Ecto neural progenitor cell (in vitro differentiated cells): ENCODE measurements around the gene LGMN.

Experiments used
- DNase-seq: peaks from one replicate; pipeline ENCODE4 v3.0.0-alpha.2; 2018; ENCODE audit warnings: low spot score

The LGMN gene

DNA sequence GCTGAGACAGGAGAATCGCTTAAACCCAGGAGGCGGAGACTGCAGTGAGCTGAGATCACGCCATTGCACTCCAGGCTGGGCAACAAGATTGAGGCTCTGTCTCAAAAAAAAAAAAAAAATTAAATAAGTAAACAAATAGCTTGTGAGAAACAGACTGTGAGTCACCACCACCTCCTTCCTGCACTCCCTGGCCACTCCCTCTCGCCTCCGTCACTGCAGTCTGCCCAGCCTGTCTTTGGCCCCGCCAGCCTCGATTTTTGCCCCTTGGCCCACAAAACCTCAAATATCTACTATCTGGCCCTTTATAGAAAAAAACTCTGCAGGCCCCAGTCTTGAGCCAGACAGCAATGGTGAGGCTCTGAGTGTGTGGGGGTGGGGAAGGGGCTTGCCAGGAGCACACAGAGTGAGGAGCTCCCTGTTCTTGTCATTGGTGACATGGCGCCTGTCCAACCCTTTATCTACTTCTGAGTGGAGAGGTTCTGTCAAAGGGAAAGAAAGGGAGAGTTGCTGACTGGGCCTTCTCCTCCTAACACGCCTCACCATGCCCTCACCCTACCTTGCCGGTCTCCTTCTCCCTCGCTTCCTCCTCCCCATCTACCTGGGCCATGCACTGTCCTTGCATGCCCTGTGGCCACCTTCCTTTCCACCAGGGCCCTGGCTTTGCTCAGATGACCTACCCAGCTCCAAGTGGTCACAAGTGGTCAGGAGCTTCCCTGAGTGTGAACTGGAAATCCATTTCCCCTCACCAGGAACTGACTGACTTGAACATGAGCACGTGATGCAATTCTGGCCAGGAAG is 22.1 kb downstream of the LGMN start:
- DNase-seq: no peak

DNA sequence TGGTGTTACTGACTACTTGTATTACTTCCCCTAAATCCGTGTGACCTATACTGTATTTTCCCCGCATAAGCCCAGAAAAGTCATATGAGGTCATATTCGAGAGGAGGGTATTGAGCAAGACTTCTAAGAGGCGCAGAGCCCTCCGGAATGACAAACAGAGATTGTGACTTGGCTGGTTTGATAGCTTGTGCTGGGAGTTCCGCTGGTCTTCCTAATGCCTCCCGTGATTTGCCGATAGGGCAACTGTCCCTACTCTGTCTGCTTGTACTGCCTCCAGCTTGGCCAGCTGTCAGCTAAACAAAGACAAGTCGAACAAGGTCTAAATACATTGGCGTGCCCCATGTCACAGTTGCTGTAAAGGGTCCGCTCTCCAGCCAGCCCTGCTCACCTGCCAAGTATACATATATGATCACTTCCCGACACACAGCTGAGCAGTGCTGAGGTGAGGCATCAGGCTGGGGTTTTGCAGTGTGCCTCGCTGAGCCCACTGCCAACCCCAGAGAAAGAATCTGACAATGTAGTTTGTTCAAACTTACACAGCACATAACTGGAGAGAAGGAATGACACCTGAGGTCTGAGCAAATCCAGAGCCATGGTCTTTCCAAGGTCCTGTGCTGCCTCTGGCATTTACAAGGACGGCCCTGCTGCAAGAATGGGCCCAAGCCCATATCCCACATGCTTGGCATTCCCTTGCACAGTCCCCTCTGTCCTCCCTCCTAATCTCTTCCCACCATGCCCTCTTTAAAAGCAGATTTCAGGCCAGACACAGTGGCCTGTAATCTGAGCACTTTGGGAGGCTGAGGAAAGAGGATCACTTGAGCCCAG is 23.7 kb downstream of the LGMN start:
- DNase-seq: no peak

DNA sequence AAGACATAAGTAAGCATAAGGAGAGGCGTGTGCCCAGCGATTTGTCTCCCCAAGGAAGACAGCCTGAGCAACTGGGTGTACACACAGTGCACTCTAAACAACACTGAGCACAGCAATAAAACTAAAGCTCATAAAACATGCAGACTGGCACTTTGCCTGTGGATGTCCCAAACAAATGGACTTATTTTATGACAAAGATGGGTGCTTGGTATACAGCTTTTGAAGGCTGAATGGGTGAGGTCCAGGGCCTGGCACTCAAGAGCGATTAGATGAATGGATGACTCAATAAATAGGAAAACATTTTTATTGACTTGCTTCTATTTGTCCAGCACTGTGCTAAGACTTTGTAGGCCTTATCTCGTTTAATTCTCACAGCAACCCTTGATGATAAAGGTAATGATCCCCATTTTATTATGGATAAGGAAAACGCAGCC is 28.5 kb downstream of the LGMN start:
- DNase-seq: no peak

DNA sequence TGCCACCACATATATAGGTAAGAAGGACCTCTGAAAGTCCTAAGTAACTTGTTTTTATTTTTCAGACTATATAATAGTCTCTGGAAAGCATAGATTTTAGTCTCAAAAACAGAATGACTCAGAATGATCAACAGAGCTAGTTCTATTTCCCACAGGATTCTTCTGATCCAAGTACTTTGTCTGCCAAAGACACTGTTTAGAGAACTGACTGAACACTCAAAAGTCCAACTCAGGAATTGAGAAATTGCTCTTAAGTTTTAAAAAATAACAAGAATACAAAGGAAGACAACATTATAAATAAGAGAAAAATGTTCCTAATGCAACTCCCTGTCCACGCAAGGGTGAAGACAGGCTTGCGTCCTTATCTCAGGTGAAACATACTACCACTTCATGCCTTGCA is 29.0 kb downstream of the LGMN start:
- DNase-seq: no peak

DNA sequence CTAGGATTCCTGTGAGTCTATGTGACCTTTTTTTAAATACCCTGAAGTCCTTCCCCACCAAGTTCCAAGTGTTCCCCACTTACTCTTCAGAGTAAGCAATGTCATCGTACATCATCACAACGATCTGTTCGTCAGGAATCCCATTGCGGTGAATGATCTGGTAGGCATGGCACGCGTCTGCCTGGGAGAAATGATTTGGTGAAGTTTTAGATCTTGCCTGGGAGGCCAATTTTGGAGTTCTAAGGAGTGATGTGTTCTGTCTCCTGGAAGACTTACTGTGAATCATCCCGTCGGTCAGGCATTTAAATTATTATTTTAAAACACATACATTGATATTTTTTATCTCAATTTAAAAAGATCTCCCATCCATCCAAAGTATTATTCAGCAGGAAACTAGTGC is 29.8 kb downstream of the LGMN start:
- no peak for DNase-seq

DNA sequence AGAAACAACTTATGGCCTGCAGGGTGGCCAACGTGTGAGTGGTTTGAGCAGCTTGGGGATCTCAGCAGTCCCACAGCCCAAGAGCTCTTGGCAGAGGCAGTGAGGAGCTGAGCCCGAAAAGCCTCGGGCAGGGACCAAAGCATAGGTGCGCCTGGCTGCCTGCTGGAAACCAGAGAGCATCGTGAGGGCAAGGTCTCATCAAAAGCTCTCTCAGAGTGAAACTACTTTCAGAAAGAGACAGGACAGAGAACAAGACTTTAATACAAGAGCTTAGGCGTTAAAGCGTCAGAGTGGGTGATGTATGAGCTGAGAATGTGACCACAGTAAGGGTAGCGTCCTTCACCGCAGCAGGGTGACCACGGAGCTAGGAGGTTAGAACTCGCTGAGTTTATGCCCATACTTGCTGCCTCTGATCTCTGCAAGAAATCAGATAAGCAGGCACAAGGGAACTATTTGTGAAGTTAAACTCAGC is 30.8 kb downstream of the LGMN start:
- no peak for DNase-seq

DNA sequence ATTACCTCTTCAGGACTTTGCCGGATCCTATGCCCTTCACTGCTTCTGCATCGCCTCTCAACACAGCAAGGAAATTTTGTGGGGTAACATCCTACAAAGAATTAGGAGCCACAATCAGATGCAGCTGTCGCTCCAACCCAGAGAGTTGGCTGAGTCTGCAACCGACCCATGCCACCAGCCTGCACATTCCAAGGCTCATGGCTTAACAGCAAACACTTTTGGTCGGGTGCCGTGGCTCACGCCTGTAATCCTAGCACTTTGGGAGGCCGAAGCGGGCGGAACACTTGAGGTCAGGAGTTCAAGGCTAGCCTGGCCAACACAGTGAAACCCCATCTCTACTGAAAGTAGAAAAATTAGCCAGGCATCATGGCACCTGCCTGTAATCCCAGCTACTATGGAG is 32.3 kb downstream of the LGMN start:
- DNase-seq: no peak

DNA sequence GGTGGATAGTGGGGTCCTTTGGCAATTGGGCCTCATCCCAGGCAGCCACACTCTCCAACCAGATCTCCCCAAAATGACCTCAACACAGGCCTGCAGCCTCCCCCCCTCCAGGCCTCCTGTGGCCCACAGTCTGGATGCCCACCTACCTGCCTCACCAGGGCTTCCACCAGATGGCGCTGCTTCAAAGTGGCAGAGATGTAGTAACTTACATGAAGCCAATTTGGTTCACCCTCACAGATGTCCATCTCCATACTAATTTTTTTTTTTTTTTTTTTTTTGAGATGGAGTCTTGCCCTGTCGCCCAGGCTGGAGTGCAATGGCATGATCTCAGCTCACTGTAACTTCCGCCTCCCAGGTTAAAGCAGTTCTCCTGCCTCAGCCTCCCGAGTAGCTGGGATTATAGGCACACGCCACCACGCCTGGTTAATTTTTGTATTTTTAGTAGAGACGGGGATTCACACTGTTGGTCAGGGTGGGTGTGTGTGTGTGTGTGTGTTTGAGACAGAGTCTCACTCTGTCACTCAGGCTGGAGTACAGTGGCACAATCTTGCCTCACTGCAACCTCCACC is 33.6 kb downstream of the LGMN start:
- peak; percentile 83 for DNase-seq

DNA sequence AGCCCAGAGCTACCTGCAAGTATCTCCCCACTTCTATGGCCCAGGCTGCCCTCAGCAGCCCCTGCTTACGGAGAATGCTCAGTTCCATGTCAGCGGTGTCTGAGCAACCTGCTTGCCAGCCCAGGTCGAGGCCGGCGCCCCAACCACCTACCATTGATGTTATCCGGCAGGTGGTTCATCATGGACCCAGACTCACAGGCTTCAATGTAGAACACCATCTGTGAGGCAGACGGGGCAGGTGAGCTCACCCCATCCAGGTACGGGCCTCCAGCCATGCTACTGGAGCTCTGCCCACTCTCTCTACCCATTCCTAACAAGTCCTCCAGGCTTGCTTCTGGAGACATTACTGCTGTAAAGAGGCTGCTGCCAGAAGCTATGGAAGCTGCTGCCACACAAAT is 35.8 kb downstream of the LGMN start:
- no peak for DNase-seq

DNA sequence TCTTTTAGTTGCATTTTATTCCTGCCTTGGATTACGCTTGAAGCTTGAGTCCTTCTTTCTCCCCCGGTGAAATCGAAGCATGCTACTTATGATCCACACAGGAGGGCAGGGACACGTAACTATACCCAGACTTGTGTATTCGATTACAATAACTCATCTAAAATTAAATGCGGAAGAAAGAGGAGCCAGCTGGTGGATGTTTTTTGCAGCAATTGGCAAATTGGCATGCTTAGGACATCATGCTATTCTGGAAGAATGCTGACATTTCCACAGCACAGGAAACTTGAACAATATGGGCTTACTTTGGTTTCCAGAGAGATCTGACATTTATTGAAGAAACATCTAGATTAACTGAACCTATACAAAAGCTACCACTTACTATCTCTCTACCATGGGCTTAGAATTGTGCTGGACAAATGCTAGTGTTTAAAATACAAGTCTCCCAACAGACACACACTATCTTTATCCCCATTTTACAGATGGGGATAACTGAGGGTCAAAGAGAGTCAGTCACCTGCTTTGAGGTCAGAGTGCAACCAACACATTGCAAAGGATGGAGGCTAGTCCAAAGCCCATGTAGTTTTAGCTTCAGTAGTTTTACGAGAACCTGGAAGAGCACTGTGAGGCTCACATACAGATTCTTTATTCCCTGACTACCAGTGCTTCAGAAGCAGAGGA is 36.3 kb downstream of the LGMN start:
- no peak for DNase-seq

DNA sequence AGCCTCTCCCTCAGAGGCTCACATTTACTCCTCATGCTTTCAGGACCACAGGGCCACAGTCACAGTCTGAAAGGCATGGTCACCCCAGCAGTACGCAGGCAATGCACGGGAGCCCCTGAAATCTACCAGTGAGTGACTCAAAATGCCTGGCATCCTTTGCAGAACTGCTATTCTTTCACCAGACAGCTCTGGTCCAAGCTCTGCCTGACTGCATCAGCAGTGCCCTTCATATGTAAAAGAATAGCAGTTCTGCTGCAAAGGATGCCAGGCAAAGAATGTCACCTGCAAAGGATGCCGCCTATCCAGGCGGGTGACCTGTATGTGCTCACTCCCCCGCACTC is 38.5 kb downstream of the LGMN start:
- no peak for DNase-seq

DNA sequence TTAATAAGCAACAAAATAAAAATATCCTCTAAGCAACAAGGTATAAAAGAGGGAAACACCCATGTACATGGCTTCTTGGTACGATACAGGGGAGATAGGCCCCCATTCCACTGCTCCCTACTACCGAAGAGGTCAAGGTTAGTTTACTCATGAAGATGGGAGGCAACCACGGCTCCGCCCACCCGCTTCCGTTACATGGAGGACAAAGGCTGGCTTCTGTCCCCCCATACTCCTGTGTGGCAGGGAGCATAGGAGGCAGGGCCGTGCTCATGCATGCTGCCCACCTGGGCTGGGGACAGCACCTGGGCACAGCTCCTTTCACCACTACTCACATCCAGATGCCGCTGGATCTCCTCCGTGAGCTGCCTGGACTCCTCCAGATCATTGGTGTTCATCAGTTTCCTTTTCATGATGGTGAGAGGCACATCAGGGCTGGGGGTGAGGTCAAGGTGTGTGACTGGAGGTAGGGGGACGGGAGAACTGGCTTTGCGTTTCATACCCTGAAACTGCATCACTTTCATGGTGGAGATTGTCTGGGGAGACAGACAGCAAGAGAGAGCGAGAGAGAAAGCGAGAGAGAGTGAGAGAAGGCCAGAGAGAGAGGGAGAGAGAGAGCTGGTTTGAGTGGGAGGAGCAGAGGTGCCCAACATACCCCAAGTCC is 39.0 kb downstream of the LGMN start:
- DNase-seq: no peak

DNA sequence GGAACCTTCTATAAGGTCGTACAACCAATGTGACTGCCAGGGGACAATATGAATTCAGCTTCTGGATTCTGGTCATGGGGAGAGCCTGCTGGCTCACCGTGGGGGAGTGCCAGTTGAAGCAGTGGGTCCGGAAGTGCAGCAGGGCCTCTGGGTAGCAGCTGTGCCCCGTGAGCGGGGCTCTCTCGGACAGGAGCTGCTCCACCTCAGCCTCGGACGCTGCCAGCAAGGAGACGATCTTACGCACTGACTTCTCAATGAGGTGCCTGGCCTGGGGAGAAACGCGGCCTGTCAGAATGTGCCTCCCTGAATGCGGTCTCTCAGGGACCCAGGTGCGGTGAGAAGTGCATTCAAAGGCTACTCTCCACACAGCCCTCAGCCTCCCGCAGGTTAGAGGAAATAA is 42.0 kb downstream of the LGMN start:
- no peak for DNase-seq

DNA sequence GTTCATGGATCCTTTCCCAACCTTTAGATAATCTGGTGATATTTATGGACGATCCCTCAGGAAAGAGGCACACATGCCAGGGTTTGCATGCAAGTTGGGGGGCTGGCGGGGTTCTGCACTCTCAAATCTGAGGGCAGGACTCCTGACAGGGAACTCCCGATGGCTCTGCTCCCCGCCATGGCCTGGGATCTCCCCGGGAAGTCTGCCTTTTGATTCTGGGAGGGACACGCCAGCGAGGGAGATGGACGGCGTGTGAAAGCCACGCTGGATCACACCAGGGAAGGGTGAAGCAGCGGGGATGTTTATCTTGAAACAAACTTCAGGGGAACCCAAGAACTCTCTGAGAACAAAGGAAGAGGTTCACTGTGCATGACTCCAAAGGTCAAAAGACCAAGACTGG is 43.6 kb downstream of the LGMN start:
- no peak for DNase-seq

DNA sequence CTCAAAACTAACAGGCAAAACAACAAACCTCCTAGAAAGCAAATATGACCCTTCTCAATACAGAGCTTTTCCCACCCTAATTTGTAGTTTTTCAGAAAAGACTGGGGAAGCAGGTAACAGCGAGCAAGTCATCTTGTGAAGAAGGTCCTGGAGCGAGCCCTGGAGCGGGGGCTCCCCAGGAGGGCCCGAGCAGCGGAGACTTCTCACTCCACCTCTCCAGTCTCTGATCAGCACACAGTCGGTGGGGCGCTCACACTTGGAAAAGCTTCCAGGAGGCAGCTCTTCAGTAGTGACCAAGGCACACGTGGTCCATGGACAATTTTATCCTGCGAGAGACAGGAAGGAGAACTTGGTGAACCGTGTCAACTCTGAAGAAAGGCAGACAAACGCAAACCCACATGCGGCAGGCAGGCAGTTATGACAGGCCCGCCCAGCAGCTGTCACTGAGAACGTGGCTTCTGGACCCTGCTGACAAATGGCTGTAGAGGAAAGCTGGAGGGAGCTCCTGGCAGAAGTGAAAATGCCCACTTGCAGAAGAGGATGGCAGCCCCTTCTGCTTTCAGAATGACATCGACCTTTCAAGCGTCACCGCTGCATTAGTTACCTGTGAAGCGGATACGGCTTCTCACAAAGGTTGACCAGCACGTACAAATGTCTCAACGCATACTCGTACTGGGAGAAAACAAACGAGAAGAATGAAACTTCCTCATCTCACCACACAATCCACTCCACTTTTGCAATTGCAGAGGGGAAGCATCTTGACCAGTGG is 44.2 kb downstream of the LGMN start:
- DNase-seq: no peak

DNA sequence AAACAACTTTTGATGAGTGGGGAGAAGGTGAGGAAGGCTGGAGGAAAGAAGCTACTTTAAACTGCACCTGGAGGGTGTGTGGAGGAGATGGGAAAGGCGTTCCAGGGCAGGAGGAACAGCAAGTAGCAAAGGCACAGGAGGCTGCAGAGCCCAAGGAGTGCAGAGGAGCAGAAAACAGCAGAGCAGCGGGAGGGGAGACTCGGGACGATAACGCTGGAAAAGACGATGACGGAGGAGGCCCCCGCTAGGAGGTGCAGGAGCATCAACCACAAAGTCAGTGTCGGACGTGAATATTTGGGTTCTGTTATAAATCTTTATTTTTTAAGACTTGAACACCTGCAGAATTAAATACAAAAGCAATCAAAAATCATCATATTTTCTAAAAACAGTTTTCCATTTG is 44.9 kb downstream of the LGMN start:
- no peak for DNase-seq

DNA sequence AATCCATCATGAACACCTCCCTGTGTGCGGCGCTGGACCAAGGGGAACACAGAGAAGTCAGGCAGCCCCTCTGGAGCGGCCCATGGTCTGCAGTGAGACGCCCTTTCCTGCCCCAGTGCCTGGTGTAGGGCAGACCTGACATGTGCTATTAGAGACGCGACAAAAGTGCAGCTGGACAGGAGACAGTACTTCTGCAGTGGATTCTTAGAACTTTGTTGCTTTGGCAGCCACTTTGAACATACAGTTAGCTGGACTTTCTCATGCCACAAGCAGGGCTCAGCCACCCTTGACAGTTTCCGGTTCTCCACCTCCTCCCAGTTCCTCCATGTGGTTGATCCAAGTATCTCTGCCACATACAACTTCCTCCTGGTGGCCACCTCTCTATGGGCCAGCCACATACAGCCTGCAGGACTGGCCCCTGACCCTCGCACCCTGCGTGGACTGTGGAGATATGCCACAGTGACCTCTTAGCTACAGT is 45.9 kb downstream of the LGMN start:
- no peak for DNase-seq

DNA sequence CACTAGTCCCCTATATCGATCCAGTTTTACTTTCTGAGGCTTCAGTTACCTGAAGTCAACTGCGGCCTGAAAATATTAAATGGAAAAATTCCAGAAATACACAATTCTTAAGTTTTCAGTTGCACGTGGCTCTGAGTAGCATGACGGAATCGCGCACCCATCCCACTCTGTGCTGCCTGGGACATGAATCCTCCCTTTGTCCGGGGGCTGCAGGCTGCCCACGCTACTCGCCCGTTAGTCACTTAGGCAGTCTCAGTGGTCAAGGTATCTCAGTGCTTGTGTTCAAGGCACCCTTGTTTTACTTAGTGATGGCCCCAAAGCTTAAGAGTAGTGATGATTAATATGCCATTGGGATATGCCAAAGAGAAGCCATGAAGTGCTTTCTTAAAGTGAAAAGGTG is 46.6 kb downstream of the LGMN start:
- DNase-seq: no peak

DNA sequence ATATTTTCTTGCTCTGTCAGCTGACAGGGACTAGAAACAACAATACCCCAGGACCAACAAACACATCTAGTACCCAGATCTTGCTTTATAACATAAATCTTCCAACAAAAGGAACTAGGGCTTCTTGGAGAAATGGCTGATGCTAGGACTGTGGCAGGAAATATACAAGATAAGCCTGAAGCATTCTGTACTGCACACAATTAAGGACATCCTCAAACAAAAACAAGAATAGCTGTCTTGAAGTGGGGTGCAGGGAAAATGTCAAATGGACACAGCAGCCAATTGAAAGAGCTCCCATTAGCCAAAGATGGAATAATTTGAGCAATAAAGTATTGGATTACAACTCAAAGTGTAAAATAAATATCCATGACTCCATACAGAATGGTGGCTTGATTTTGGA is 50.0 kb downstream of the LGMN start:
- DNase-seq: no peak

DNA sequence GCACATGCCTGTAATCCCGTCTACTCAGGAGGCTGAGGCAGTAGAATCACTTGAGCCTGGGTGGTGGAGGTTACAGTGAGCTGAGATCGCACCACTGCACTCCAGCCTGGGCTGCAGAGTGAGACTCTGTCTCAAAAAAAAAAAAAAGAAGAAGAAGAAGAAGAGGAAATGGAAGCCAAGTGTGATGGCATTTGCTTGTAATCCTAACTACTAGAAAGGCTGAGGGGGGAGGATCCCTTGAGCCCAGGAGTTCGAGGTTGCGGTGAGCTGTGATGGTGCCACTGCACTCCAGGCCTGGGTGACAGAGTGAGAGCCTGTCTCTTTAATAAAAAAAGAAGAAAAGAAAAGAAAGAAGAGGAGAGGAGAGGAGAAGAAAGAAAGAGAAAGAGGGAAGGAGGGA is 52.1 kb downstream of the LGMN start:
- no peak for DNase-seq

DNA sequence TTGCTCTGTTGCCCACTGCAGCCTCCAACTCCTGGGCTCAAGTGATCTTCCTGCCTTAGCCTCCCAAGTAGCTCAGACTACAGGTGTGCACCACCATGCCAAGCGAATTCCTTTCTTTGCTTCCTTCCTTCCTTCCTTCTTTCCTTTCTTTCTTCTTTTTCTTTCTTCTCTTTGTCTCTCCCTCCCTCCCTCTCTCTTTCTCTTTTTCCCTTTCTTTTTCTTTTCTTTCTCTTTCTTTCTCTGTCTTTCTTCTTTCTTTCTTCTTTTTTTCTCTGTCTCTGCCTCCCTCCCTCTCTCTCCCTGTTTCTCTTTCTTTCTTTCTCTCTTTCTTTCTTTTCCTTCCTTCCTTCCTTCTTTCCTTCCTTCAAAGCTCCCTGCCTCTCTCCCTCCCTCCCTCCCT is 52.9 kb downstream of the LGMN start:
- DNase-seq: no peak
